ENCODE measurements around the gene PTPRF.

DNA sequence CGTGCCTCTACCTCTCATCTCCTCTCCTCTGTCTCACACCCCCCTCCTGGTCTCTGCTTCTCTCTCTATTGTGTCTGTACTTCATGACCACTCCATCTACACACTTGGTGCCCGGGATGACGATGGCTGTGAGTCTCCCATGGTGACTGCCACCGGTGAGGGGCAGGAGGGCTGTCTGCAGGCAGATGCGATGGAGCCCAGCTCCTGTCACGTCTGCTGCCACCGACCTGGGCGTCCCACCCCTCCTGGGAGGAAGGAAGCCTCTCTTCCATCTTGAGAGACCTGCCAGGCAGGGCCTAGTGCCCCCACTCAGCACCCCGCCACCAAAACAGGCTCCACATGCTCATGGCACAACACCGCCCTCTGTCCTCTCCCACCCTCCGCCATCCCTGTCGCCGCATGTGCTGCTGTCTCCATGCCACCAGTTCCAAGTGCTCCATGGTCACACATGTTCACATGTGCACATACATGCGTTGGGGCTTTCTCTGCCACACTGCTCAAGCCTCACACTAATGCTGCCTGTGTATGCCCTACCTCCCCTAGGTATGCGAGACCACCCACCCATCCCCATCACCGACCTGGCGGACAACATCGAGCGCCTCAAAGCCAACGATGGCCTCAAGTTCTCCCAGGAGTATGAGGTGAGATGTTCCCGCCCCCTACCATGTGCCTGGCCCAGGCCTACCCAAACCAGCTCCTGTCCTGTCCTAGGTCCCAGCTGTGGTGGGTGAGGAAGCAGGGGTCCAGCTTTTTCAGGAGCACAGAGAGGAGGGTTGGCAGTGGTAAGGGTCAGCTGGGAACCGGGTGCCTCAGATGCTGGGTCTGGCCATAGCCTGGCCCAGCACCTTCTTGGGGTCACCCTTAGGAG lies 82.6 kb downstream of the PTPRF start:
- TF ChIP-seq CTCF (IDR thresholded peaks at IDR 0.05) (no peak), ZFX (IDR thresholded peaks at IDR 0.05; ENCODE audit: borderline replicate concordance) (no peak)

Measured in 22Rv1 (cell line).